ENCODE results near the gene CHPF2.

The CHPF2 gene

GRCh38 chr7:151226875-151227782, 5.2 kb upstream of the CHPF2 start, which contains the start of gene ABCF2 (continued):
- TF ChIP-seq ZNF426 (tag by site-specific recombination; IDR thresholded peaks at IDR 0.05) (no peak), ZNF26 (tag by site-specific recombination; IDR thresholded peaks at IDR 0.05) (no peak), ZNF2 (tag by site-specific recombination; IDR thresholded peaks at IDR 0.05) (peak; percentile 71; the same call in 1 of the 2 replicates), ZNF692 (tag by site-specific recombination; IDR thresholded peaks at IDR 0.05) (peak; percentile 58), ZNF843 (tag by site-specific recombination; IDR thresholded peaks at IDR 0.05) (0 out of 2 replicates have a peak, but pooled peaks have one; percentile 13), ZIC2 (tag by site-specific recombination; IDR thresholded peaks at IDR 0.05) (peak; percentile 72), ZNF558 (tag by site-specific recombination; IDR thresholded peaks at IDR 0.05) (0 out of 2 replicates have a peak, but pooled peaks have one; percentile 11), ZNF174 (tag by site-specific recombination; IDR thresholded peaks at IDR 0.05) (no peak), ZNF600 (tag by site-specific recombination; IDR thresholded peaks at IDR 0.05) (peak; percentile 79; the same call in 1 of the 2 replicates), ZNF768 (tag by site-specific recombination; IDR thresholded peaks at IDR 0.05) (no peak), ZNF76 (tag by site-specific recombination; IDR thresholded peaks at IDR 0.05; ENCODE audit: borderline replicate concordance, low read depth) (peak; percentile 99), OSR2 (tag by site-specific recombination; IDR thresholded peaks at IDR 0.05) (no peak), PRDM4 (tag by site-specific recombination; IDR thresholded peaks at IDR 0.05) (peak; percentile 94), WT1 (tag by site-specific recombination; IDR thresholded peaks at IDR 0.05) (peak; percentile 48; the same call in 1 of the 2 replicates)

GRCh38 chr7:151228024-151228866, 4.0 kb upstream of the CHPF2 start:
- Histone ChIP-seq H3K9me3 (ENCODE audit: control insufficient read depth, insufficient read depth, low read depth, low read length) (no peaks in the 10 kb centered on the region), H3K36me3 (ENCODE audit: control insufficient read depth in 2 of 2, insufficient read depth in 1 of 2, low read length in 2 of 2) (peaks cover 0 to 29% of the 10 kb centered on the region in 2 experiments; a peak in 2 of 3 replicates), H3K4me3 (ENCODE audit: low read depth, low read length) (no peak overlapping the region; the same call in 1 of the 2 replicates), H3K27ac (ENCODE audit: extremely low read depth, low read depth, low read length) (peak overlapping the region; percentile 46), H3K4me1 (ENCODE audit: control insufficient read depth, insufficient read depth, low read length) (peaks cover 3% of the 10 kb centered on the region; the same call in 1 of the 2 replicates)
- ChIA-PET POLR2A (interaction anchor here (1.1 to 2.1 kb wide), 9 partner anchors 8 to 200 kb away, joined by 4 to 26 read pairs (median 12); partner anchors contain the start of genes ABCB8 and SMARCD3), CTCF (interaction anchor here (1.4 to 4.5 kb wide), 2 partner anchors 16 to 104 kb away, joined by 5 to 43 read pairs; no protein-coding TSS in a partner anchor)
- TF ChIP-seq KLF1 (tag by site-specific recombination; IDR thresholded peaks at IDR 0.05), result peak; percentile 62
- no peak for TF ChIP-seq ZNF133 (tag by site-specific recombination; IDR thresholded peaks at IDR 0.05)
